ENCODE data around the gene CHD2.

Gene CHD2

GRCh38 chr15:92885224-92886041 lies 14.7 kb upstream of the CHD2 start:
- DNase-seq, result no peak

DNA sequence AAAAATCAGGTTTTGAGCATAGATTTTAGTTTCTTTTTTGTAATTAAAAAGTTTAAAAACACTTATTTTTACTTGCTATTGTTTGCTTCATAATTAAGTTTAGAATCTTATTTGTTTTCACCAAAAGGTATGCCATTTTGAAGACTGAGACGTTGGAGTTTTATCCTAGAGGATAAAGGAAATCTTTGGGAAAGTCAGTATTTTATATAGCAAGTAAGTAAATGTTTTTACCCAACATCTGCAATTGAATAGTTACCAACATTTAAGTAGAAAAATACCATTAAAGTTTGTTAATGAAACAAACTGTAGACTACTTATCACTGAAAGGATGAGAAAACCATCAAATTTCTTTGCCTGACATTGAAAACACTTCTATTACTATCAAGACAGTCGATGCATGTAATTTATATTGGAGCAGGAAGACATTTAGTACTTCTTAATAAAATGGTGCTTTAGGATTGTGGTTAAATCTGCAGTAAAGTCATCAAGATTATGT lies 14.0 kb upstream of the CHD2 start:
- DNase-seq, result no peak

DNA sequence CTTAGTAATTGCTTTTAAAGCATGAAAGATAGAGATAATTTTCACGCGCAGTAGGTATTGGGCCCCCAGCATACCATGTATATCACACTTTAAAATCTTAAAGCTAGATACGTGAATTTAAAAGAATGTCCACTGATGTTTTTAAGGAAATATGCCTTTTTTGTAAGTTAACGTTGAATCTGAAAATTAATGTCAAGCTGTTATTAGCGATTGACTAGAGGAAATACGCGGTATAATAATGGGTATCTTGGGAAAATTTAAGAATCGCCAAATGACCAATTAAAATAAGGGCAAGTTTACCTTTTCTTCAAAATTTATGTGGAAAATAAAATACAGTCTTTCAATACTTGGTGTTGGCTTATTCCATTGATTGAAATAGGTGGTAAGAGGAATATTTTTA lies 13.3 kb upstream of the CHD2 start:
- no peak for DNase-seq

- DNase-seq, result no peak
These were observed 12.3 kb upstream of the CHD2 start for GRCh38 chr15:92887869-92888268.

- DNase-seq, result no peak
These were observed 10.6 kb upstream of the CHD2 start for GRCh38 chr15:92889390-92890107.

DNA sequence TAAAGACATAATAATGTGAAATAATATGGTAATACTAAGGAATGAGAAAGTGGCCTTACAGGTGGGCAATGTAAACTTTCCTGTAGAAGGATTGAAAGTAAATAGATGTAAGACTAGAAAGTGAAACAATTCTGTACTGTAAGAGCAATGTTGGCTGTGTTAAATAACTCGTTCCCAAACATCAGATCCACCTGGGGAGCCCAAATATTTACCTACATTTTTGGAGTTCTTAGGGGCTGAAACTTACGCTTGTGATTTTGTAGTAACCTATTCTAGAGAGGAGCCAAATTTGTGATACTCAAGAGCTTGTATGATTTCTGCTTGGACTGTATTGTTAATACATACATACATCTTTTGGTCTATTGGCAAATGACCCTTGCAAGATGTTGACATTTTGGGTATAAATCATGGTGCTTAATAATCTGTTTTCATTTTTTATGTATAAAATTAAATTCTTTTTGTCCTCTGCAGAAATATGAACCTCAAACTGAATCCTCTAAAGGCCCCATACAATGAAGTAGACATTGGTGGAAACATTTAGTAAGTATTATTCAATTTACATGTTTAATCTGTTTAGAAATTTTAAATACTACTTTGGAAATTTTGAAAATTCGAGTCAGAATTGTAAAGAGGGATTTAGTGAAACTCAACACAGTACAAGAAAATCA lies 8.5 kb upstream of the CHD2 start:
- no peak for DNase-seq

DNA sequence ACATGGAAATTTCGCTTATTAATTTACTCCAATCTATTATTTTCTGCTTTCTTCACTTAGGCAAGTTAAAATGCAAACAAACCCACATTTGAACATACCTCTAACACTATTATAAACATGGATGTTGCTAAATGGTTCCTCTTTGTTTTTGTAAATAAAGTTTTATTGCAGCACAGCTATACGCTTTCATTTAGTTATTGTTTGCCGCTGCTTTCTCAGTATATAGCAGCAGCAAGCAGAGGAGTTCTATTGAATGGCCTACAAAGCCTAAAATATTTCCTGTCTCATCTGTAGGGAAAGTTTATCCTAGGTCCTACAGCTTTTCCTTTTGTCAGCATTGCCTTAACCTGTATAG lies 7.9 kb upstream of the CHD2 start:
- no peak for DNase-seq

- no peak for DNase-seq
These were observed 6.9 kb upstream of the CHD2 start for GRCh38 chr15:92893200-92893599.

DNA sequence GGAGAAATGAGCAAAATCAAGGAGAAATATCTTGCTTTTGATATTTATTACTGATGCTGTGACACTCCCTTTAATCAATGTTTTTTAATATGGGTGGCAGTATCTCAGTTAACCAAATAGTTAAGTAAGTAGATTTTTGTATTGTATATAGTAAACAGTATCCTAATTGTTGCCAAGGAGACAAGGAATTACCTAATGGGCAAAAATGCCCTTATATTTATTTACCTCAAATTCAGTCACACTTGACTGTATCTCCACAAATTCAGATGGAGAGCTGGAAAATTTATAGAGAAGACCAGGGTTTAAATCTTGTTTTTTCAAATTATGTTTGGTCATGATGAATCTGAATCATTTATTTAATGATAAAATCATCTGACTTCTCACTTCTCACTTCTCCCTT lies 3.6 kb upstream of the CHD2 start:
- DNase-seq, result no peak

GRCh38 chr15:92897620-92898019 lies 2.5 kb upstream of the CHD2 start:
- no peak for DNase-seq

DNA sequence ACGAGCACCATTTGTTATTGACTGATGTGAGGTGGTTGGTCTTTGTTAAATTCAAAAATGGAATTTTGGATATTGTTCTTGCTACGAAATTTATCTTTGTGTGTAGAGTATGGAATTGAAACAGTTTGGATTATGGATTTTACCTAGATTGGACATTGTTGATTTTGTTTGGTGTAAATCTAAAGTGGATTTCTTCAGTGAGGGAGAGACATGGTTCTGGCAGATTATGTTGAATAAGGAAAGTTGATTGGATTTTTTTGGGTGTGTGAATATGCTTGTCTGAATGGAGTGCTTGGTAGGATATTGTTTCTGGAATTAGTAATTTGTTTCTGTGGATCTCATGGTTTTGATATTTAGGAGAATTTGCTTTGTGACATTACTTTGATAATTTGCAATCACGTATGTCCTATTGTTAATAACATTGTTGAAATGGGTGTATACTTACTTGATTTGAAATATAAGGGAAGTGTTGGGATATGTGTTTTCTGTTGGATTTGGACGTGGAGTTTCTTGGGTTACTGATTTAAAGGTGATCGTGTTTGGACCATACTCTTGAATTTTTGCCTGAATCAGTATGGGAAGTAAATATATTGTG lies 1.0 kb upstream of the CHD2 start:
- DNase-seq, result no peak

- no peak for DNase-seq
These were observed 550 bp upstream of the CHD2 start for GRCh38 chr15:92899601-92899947.

- no peak for DNase-seq
These were observed 577 bp downstream of the CHD2 start for GRCh38 chr15:92900731-92901071.

DNA sequence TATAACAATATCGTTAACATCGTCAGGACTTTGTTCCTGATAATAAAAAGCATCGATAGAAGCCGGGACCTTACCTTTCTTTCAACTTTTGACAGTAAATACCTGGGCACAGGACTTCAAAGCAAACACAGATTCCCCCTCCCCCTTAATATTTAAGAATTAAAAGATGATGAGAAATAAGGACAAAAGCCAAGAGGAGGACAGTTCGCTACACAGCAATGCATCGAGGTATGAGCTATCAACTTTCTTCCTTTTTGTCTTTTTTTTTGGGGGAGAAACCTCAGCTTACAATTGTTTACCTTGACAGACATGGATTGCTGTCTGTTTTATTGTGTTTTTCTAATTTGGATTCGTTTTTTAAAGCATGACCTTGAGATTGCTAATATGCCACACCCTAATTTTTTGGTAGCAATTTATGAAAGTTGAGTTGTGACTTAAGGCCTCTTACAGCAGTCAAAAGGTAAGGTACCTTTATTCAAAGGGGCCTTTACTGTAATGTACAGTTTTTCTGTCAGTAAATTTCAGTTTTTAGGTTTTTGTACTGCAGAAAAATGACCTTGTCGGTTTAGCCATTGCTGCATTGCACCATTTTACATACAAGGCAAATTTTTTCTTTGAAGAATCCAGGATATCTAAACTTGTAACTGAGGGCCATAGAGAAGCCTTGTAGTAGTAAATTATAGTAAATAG lies 1.1 kb downstream of the CHD2 start:
- DNase-seq, result no peak

- no peak for DNase-seq
These were observed 1.9 kb downstream of the CHD2 start for GRCh38 chr15:92901995-92902394.

GRCh38 chr15:92902737-92903593 lies 2.8 kb downstream of the CHD2 start:
- DNase-seq, result no peak

DNA sequence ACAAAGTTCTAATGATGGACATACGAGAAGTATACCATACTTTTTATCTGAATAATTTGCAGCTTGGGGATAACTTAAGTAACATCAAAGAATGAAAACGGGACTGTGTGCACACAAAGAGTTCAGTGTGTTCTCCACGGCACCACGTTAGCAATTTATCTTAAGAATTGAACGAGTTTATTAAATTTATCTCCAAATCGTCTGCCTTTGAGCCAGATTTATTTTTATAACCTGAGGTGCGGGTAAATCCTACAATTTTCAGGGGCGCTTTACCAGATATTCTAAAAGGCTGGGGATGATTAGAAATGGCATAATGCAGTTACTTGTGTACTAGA lies 3.5 kb downstream of the CHD2 start:
- DNase-seq, result no peak

GRCh38 chr15:92903966-92904721 lies 4.0 kb downstream of the CHD2 start:
- DNase-seq, result peak; percentile 98

DNA sequence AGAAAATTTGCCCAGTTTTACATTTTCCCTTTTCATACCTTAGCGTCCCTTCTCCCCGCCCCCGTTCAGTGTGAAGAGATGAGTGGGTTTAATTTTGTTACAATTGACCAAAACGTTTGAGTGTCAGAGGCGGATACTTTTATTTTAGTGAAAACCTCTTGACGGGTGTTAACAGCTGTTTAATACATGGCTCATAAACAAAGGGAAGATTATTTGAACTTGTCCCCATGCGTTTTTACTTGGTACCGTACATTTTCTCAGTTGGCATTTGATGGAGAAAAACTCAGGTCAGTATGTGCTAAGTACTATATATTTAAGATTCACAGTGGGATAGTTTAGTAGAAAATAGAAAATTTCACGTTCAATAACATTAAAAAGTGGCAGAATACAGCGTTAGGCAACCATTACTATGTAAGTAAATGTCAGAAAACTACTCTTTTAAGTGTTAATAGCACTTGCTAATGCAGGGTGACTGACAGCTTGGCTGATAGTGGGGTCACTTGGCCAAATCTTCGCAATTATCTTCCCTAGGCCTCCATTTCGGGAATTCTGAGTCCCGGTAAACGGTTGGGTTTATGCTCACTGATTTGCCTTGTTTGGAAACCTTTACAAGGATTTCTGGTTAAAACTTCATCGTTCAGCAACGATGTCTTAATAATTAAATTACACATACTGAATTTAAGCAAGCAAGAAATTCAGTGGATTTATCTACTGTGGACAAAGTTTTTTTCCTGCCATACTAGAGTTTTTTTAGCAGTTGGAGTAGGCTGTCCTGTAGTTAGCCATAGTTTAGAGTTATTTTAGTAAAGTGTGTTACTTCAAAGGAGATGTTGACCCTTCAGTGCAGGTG lies 4.8 kb downstream of the CHD2 start:
- no peak for DNase-seq

GRCh38 chr15:92906020-92906419 lies 5.9 kb downstream of the CHD2 start:
- no peak for DNase-seq
